NCI-H748 (cell line): ENCODE results near the gene KRT84.
"Not testable (repeated sequence)": the region's sequence is repeated elsewhere in the genome, so short reads cannot be mapped to it uniquely, and the experiment has no call there.

Source experiments
- DNase-seq: peaks from one replicate; lab custom pipeline; 2025; ENCODE audit not compliant: unreplicated experiment; lab: John Stamatoyannopoulos, UW

Gene KRT84

GRCh38 chr12:52413202-52413601, 27.8 kb upstream of the KRT84 start:
- no peak for DNase-seq

DNA sequence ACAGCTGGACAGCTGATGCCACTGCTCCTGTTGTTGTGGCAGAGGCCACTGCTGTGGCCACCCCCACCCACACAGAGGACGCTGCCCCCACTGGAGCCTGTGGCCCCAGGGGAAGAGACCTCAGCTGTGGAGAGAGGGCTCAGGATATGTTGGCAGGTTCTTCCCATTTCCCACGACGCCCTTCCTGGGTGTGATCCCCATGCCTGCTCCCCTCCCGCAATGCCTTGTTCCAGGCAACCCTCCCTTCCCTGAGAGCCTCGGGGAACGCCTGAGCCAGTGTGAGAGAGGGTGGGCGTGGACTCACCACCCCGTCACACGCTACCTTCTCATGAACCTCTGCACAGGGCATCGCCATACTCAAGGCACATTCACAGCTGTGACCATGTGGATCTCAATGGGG, 26.4 kb upstream of the KRT84 start:
- DNase-seq: no peak

GRCh38 chr12:52410589-52411248, 25.3 kb upstream of the KRT84 start:
- DNase-seq: not testable (repeated sequence)

DNA sequence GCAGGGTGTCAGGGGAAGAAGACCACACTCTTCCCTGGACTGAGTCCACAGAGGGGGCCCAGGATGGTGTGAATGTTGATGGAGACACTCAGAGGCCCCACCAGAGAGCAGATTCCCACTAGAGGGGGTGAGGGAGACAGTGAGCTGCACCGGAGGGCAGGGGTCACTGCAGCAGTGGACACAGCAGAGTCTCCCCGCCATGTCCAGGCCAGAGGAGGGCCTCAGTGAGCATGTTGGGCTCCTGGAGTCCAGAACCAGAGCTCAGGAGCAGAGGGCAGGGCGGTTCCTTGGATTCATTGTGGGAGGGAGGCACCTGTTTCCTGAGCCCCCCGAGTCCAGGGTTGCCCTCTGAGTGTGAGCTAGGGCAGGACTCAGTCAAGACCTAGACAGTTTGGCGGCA, 22.5 kb upstream of the KRT84 start:
- no peak for DNase-seq

- DNase-seq: no peak
Observed at GRCh38 chr12:52405922-52406385, 20.5 kb upstream of the KRT84 start, which contains the start of gene KRT82. Gene KRT82, minus strand, starts transcription at chr12:52406335. Its CDS starts 58 bp downstream, at chr12:52406277.

DNA sequence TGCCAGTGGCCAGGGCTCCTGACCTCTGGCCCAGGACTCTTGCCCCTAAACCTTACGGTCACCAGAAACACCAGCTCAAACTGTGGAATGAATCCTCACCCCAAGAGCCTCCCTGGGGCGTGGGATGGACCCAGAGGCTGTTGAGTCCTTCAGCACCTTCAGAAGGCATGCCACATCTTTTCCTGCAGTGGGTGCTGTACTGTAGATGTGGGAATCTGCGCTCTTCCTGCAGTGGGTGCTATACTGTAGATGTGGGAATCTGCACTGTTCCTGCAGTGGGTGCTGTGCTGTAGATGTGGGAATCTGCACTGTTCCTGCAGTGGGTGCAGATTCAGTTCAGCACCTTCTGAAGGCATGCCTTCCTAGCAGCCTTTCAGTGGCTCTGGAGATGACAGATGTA, 19.5 kb upstream of the KRT84 start:
- DNase-seq: no peak

GRCh38 chr12:52403561-52403960, 18.1 kb upstream of the KRT84 start:
- DNase-seq: no peak

- no peak for DNase-seq
Observed at GRCh38 chr12:52402873-52403540, 17.6 kb upstream of the KRT84 start.

- DNase-seq: no peak
Observed at GRCh38 chr12:52402377-52402776, 16.9 kb upstream of the KRT84 start.

- no peak for DNase-seq
Observed at GRCh38 chr12:52401926-52402325, 16.5 kb upstream of the KRT84 start.

GRCh38 chr12:52401526-52401925, 16.1 kb upstream of the KRT84 start:
- DNase-seq: no peak

- no peak for DNase-seq
Observed at GRCh38 chr12:52400906-52401305, 15.5 kb upstream of the KRT84 start.

DNA sequence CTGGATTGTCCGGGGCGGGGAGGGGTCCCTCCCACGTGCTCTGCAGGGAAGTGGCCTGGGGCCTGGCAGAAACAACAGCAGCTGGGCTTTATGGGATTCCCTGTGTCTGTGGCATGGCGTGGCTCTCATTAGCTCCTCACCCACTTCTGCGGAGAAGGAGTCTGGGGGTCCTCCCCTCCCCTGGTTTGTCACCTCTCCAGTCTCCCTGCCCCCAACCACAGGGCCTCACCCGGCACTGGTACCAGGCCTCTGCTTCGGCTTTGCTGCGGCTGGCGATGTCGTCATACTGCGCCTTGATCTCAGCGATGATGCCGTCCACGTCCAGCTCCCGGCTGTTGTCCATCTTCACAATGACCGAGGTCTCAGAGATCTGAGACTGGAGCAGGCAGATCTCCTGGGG, 14.3 kb upstream of the KRT84 start:
- no peak for DNase-seq

DNA sequence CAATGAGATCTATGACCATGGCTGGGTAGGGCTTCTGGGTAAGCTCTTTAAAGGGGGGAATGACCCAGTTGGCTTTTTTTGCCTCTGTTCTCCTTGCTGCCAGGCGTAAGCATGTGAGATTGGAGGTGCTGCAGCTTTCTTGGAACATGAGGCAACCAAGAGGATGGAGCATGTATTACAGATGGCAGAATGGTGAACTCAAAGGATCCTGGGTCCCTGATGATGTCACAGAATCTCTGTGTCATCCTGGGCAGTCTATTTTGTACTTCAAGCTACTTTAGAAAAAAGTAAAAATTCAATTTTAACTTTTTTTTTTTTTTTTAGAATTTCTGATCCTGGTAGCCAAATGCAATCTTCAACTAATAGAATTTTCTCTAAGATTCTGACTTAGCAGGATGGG, 12.7 kb upstream of the KRT84 start:
- DNase-seq: no peak

- no peak for DNase-seq
Observed at GRCh38 chr12:52396656-52397055, 11.2 kb upstream of the KRT84 start.

DNA sequence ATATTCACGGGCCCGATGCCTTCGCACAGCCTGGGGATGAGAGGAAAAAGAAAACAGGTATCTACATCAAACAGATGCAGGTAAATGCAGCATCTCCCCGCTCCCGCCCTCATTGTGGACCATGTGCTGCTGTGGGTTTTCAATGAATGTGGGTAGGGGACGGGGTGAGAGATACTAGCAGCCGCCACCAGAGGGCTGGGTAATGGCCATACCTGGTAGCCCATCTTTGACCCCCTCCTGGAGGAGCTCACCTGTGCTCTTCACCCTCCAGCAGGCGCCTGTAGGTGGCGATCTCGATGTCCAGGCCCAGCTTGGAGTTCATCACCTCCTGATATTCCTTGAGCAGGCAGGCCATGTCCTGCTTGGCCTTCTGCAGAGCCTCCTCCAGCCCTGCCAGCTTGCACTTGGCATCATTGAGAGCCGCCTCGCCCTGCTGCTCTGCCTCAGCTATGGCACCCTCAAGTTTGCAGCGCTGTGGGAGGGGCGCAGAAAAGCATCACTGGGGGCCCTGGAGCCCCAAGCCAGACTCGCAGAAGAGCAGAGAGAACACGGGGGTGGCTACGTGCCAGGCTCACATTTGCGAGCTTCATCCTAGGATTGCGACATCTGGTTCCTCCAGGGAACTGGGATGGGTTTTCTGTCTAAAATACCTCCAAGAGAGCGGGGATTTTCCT, 10.4 kb upstream of the KRT84 start:
- DNase-seq: peak; percentile 72

DNA sequence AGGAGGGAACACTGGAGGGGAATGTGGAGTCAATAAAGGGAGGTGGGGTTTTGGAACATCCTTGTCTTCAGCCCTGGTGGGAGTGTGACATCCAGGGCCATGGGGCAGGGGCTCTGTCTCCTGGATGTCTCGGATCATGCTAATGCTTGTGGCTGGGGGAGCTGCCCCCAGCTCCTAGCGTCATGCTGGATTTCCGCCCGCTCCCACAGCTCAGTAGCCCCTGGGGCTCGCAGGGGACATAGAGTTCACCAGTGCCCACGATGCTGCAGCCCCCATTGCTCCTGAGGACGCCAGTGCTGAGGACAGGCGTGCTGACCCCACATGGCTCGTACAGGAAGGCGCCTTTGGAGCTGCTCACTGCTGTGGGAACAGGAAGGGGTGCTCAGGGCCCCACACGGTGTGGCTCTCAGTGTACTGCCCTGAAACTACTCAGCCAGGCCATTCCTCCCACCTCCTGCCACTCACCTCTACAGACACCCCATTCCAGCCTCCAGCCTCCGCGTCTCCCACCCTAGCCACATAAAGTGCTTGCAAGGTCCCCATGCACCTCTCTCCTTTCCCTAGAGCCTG, 9.5 kb upstream of the KRT84 start:
- DNase-seq: no peak

DNA sequence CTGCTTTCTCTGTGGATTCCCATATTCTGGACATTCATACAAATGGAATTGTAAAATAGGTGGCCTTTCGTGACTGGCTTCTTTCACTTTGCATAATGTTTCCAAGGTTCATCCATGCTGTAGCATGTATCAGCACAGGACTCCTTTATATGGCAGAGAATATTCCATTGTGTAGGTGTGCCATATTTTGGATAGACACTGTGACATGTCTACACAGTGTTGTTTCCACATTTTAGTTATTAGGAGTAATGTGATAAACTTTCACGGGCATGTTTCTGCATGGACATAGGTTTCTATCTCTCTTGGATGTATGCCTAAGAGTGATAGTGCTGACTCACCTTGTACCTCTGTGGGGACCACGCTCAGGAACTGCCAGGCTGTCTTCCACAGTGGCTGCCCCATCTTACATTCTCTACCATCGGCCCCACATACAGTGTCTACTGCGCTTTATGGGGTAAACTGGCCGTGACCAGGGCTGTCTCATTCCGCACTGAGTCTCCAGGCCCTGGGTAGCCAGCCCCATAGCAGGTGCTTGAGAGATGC, 7.1 kb upstream of the KRT84 start:
- no peak for DNase-seq

DNA sequence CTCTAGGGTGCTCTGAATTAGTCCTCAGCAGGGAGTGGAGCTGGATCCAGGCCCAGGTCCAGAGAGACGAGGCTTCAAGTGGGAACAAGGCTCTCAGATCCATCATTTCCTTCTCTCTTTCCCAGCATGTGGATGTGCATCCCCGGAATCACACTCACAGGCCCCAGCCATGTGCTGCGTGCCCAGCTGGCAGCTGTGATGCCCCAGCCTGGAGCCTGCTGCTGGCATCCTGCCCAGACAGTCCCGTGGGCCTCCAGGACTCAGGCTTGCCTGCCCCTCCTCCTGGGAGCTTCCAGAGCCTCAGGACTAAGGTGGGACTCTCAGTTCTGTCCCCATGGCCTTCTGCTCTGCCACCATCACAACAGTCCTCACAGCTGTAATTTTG, 6.2 kb upstream of the KRT84 start:
- DNase-seq: peak; percentile 55

- DNase-seq: no peak
Observed at GRCh38 chr12:52390739-52391617, 5.5 kb upstream of the KRT84 start.
